Measurements from ENCODE around the gene TXNRD1. TPM values are rescaled to one million over a fixed set of nuclear protein-coding genes. Genes with fewer than 3 reads are reported as not detected.
A peak's percentile ranks its signal among the peaks of the same experiment; 100 is the strongest.

Gene TXNRD1
- total and polyA plus RNA-seq, 8 donors, result 54.6 to 174 (median 61.1) TPM

- intact Hi-C loops (cut with DNase I), result loop anchor here in 1 of 2 donors (5.0 kb wide), 1 partner anchor 148 kb away; no protein-coding TSS in a partner anchor
- TF ChIP-seq CTCF (IDR thresholded peaks at IDR 0.05), result no peak
- no peak overlapping the region for H3K27ac ChIP-seq
- H3K4me1 ChIP-seq, result no peaks in the 10 kb centered on the region
- no peaks in the 10 kb centered on the region for H3K9me3 ChIP-seq
- no peak overlapping the region for H3K4me3 ChIP-seq
- no peak for DNase-seq
- no peak for ATAC-seq
- peaks cover 0 to 49% of the 10 kb centered on the region in 2 donors for H3K36me3 ChIP-seq
- H3K27me3 ChIP-seq, result no peaks in the 10 kb centered on the region
These were observed 139.4 kb downstream of the TXNRD1 start for GRCh38 chr12:104354868-104355570.

- H3K27me3 ChIP-seq, result no peaks in the 10 kb centered on the region
- no peak for ATAC-seq
- H3K9me3 ChIP-seq, result no peaks in the 10 kb centered on the region
- no peak for TF ChIP-seq CTCF (IDR thresholded peaks at IDR 0.05)
- H3K4me3 ChIP-seq, result no peak overlapping the region
- no peak for DNase-seq
- H3K27ac ChIP-seq, result no peak overlapping the region
- no peaks in the 10 kb centered on the region for H3K4me1 ChIP-seq
- intact Hi-C loops (cut with DNase I), result loop anchor here in 1 of 2 donors (5.0 kb wide), 1 partner anchor 148 kb away; no protein-coding TSS in a partner anchor
- H3K36me3 ChIP-seq, result peaks cover 0 to 43% of the 10 kb centered on the region in 2 donors
These were observed 140.1 kb downstream of the TXNRD1 start for GRCh38 chr12:104355630-104356029.

- H3K27ac ChIP-seq, result no peak overlapping the region
- H3K36me3 ChIP-seq, result peaks cover 0 to 34% of the 10 kb centered on the region in 2 donors
- H3K27me3 ChIP-seq, result no peaks in the 10 kb centered on the region
- no peak for DNase-seq
- ATAC-seq, result no peak
- H3K4me3 ChIP-seq, result no peak overlapping the region
- intact Hi-C loops (cut with DNase I), result loop anchor here in 1 of 2 donors (5.0 kb wide), 1 partner anchor 149 kb away; no protein-coding TSS in a partner anchor
- H3K9me3 ChIP-seq, result no peaks in the 10 kb centered on the region
- TF ChIP-seq CTCF (IDR thresholded peaks at IDR 0.05), result no peak
- H3K4me1 ChIP-seq, result no peaks in the 10 kb centered on the region
These were observed 140.9 kb downstream of the TXNRD1 start for GRCh38 chr12:104356231-104357115.

DNA sequence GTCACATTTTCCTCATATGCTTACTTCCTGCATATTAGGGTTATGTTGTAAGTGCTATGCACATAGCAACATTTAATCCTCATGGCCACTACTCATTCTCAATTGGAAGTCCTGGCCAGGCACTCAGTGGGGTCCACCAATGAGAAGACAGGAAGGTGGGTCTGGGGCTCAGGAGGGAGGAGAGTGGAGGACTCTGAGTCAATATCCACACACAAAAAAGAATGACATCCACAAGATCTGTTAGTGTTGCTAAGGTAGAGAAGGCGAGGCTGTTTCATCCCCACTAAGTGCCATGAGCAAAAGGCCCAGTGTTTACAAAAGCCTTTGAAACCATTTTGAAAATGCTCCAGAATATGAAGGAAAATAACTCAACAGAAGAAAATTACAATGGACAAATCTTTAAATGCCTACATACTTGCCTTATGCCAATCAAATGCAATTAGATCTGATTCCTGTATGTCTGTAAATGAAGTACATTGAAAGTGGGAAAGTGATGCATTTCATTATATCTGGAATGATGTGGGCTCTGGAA, 141.9 kb downstream of the TXNRD1 start:
- Histone ChIP-seq H3K4me3 (no peak overlapping the region), H3K9me3 (no peaks in the 10 kb centered on the region), H3K27ac (no peak overlapping the region), H3K4me1 (no peaks in the 10 kb centered on the region), H3K36me3 (peaks cover 0 to 24% of the 10 kb centered on the region in 2 donors), H3K27me3 (no peaks in the 10 kb centered on the region)
- no peak for DNase-seq
- intact Hi-C loops (cut with DNase I), result loop anchor here in 1 of 2 donors (5.0 kb wide), 1 partner anchor 150 kb away; no protein-coding TSS in a partner anchor
- TF ChIP-seq CTCF (IDR thresholded peaks at IDR 0.05), result no peak
- ATAC-seq, result peak; percentile 70

Measured in left lung (tissue), 10 donors.